ENCODE measurements around the gene IRX6. TPM values are rescaled to one million over a fixed set of nuclear protein-coding genes. Genes with fewer than 3 reads are reported as not detected.

The IRX6 gene
- total and polyA plus RNA-seq, 2 of the 4 experiments (the other 2 are of a cell fraction): not detected

DNA sequence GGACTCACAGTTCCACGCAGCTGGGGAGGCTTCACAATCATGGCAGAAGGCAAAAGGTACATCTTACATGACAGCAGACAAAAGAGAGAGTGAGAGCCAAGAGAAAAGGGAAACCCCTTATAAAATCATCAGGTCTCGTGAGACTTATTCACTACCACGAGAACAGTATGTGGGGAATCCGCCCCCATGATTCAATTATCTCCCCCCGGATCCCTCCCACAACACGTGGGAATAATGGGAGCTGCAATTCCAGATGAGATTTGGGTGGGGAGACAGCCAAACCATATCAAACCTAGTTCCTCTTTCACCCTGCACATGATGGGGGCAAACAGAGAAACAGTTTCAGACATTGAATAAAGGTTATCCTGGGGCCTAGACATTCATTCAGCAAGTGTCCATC lies 32.2 kb upstream of the IRX6 start:
- no peaks in the 10 kb centered on the region for H4K20me1 ChIP-seq (ENCODE audit: insufficient read depth, low read length)
- in situ Hi-C loops (cut with MboI; ENCODE audit: low sequenced_read_pairs) (no loop called here), intact Hi-C loops (cut with micrococcal nuclease) (no loop called here), dilution Hi-C loops (cut with HindIII; ENCODE audit: low sequenced_read_pairs, unreplicated experiment) (no loop called here)
- no peak overlapping the region for H2AK5ac ChIP-seq (ENCODE audit: low read depth, low read length)
- H3K9me3 ChIP-seq (ENCODE audit: control insufficient read depth, insufficient read depth, low read length): no peaks in the 10 kb centered on the region
- CTCF ChIA-PET: no interaction called here
- no peak overlapping the region for H3K27ac ChIP-seq (ENCODE audit: insufficient read depth, low read length)
- no peak overlapping the region for H4K5ac ChIP-seq (ENCODE audit: low read depth, low read length)
- H3K4me1 ChIP-seq (ENCODE audit: control insufficient read depth, insufficient read depth, low read length): no peaks in the 10 kb centered on the region
- TF ChIP-seq RFX5 (IDR thresholded peaks at IDR 0.05; ENCODE audit: low read depth, low read length): no peak
- no peak for TF ChIP-seq POLR2A (IDR thresholded peaks at IDR 0.05; ENCODE audit: low read depth, low read length)
- TF ChIP-seq CEBPB (IDR thresholded peaks at IDR 0.05; ENCODE audit: low read depth, low read length): no peak
- TF ChIP-seq, protein P1, sequence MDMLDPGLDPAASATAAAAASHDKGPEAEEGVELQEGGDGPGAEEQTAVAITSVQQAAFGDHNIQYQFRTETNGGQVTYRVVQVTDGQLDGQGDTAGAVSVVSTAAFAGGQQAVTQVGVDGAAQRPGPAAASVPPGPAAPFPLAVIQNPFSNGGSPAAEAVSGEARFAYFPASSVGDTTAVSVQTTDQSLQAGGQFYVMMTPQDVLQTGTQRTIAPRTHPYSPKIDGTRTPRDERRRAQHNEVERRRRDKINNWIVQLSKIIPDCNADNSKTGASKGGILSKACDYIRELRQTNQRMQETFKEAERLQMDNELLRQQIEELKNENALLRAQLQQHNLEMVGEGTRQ (IDR thresholded peaks at IDR 0.05; ENCODE audit: low read depth, low read length): no peak
- no peak for TF ChIP-seq RAD21 (IDR thresholded peaks at IDR 0.05; ENCODE audit: low read length)
- no peak for TF ChIP-seq CHD1 (IDR thresholded peaks at IDR 0.05; ENCODE audit: low read depth, low read length)
- TF ChIP-seq, protein P2, sequence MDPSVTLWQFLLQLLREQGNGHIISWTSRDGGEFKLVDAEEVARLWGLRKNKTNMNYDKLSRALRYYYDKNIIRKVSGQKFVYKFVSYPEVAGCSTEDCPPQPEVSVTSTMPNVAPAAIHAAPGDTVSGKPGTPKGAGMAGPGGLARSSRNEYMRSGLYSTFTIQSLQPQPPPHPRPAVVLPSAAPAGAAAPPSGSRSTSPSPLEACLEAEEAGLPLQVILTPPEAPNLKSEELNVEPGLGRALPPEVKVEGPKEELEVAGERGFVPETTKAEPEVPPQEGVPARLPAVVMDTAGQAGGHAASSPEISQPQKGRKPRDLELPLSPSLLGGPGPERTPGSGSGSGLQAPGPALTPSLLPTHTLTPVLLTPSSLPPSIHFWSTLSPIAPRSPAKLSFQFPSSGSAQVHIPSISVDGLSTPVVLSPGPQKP (IDR thresholded peaks at IDR 0.05; ENCODE audit: borderline replicate concordance, low read depth, low read length): no peak
- no peak for TF ChIP-seq MAFK (IDR thresholded peaks at IDR 0.05; ENCODE audit: low read depth, low read length)
- no peak for TF ChIP-seq BHLHE40 (IDR thresholded peaks at IDR 0.05; ENCODE audit: low read depth, low read length)
- no peak for TF ChIP-seq NFE2L2 (IDR thresholded peaks at IDR 0.05; ENCODE audit: low read depth, low read length)
- TF ChIP-seq MAZ (IDR thresholded peaks at IDR 0.05; ENCODE audit: borderline replicate concordance, low read depth, low read length): no peak
- no peak for TF ChIP-seq FOS (IDR thresholded peaks at IDR 0.05; ENCODE audit: low read depth, low read length)
- TF ChIP-seq, protein P3, sequence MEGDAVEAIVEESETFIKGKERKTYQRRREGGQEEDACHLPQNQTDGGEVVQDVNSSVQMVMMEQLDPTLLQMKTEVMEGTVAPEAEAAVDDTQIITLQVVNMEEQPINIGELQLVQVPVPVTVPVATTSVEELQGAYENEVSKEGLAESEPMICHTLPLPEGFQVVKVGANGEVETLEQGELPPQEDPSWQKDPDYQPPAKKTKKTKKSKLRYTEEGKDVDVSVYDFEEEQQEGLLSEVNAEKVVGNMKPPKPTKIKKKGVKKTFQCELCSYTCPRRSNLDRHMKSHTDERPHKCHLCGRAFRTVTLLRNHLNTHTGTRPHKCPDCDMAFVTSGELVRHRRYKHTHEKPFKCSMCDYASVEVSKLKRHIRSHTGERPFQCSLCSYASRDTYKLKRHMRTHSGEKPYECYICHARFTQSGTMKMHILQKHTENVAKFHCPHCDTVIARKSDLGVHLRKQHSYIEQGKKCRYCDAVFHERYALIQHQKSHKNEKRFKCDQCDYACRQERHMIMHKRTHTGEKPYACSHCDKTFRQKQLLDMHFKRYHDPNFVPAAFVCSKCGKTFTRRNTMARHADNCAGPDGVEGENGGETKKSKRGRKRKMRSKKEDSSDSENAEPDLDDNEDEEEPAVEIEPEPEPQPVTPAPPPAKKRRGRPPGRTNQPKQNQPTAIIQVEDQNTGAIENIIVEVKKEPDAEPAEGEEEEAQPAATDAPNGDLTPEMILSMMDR (conservative IDR thresholded peaks at IDR 0.05; ENCODE audit: low read depth, low read length): no peak
- TF ChIP-seq MXI1 (IDR thresholded peaks at IDR 0.05; ENCODE audit: borderline replicate concordance, low read depth, low read length): no peak
- no peak for TF ChIP-seq SMC3 (IDR thresholded peaks at IDR 0.05; ENCODE audit: low read depth, low read length)
- no peak for TF ChIP-seq RCOR1 (IDR thresholded peaks at IDR 0.05; ENCODE audit: insufficient replicate concordance, low read length)
- ATAC-seq (ENCODE audit: low read depth): no peak
- H3K14ac ChIP-seq (replicated peaks; ENCODE audit: low read depth, low read length): no peak overlapping the region
- no CpG with 5 or more reads among the region's 6 CpGs for WGBS, 2 experiments (ENCODE audit: extremely low coverage in 2 of 2, insufficient read length in 1 of 2)
- no peaks in the 10 kb centered on the region for H3K79me1 ChIP-seq (ENCODE audit: low read depth in 1 of 2, low read length in 2 of 2)
- H2BK5ac ChIP-seq (ENCODE audit: low read depth, low read length, poor library complexity, severe bottlenecking): no peak overlapping the region
- H4K8ac ChIP-seq (ENCODE audit: low read depth in 2 of 2, low read length in 2 of 2): no peak overlapping the region
- H3K36me3 ChIP-seq (ENCODE audit: control insufficient read depth, insufficient read depth, low read length): no peaks in the 10 kb centered on the region
- POLR2A ChIA-PET (ENCODE audit: unreplicated experiment): no interaction called here
- H3K9me1 ChIP-seq (ENCODE audit: insufficient read depth, low read length): no peaks in the 10 kb centered on the region
- no peaks in the 10 kb centered on the region for H3K27me3 ChIP-seq (ENCODE audit: control insufficient read depth, insufficient read depth, low read length)
- no peak overlapping the region for H3K4me3 ChIP-seq (ENCODE audit: insufficient read depth, low read depth, low read length)
- no peak overlapping the region for H3K56ac ChIP-seq (ENCODE audit: extremely low read depth, insufficient read depth, low read length)
- no peak overlapping the region for H2AFZ ChIP-seq (replicated peaks; ENCODE audit: low read length, poor library complexity)
- no peak overlapping the region for H3K23ac ChIP-seq (ENCODE audit: low read depth, low read length)
- H2BK120ac ChIP-seq (ENCODE audit: low read depth, low read length): no peak overlapping the region
- H2BK20ac ChIP-seq (ENCODE audit: low read depth, low read length): no peak overlapping the region
- no peak for DNase-seq
- no peak overlapping the region for H3K9ac ChIP-seq (ENCODE audit: low read depth, low read length)
- H2AK9ac ChIP-seq (replicated peaks; ENCODE audit: low read depth, low read length, poor library complexity): no peak overlapping the region
- no peak overlapping the region for H3K4me2 ChIP-seq (ENCODE audit: low read depth, low read length)
- BruUV-seq (replicated peaks): no TSS peak
- no peak overlapping the region for H3K18ac ChIP-seq (ENCODE audit: low read depth, low read length)
- H4K91ac ChIP-seq (ENCODE audit: insufficient read depth, low read depth, low read length): no peak overlapping the region
- no peak overlapping the region for H2BK15ac ChIP-seq (ENCODE audit: low read depth, low read length)
- no peak overlapping the region for H3K4ac ChIP-seq (ENCODE audit: low read depth, low read length)
